CD4-positive, alpha-beta T cell treated with Interleukin-4 for 1 hour (primary cell): Measurements from ENCODE around the gene UBE2N.
"Not testable (repeated sequence)": the region's sequence is repeated elsewhere in the genome, so short reads cannot be mapped to it uniquely, and the experiment has no call there.

Experiments used
- DNase-seq, 2 donors: peaks; one replicate each; pipeline ENCODE4 v3.0.0-alpha.2; 2020 to 2022

The UBE2N gene

DNA sequence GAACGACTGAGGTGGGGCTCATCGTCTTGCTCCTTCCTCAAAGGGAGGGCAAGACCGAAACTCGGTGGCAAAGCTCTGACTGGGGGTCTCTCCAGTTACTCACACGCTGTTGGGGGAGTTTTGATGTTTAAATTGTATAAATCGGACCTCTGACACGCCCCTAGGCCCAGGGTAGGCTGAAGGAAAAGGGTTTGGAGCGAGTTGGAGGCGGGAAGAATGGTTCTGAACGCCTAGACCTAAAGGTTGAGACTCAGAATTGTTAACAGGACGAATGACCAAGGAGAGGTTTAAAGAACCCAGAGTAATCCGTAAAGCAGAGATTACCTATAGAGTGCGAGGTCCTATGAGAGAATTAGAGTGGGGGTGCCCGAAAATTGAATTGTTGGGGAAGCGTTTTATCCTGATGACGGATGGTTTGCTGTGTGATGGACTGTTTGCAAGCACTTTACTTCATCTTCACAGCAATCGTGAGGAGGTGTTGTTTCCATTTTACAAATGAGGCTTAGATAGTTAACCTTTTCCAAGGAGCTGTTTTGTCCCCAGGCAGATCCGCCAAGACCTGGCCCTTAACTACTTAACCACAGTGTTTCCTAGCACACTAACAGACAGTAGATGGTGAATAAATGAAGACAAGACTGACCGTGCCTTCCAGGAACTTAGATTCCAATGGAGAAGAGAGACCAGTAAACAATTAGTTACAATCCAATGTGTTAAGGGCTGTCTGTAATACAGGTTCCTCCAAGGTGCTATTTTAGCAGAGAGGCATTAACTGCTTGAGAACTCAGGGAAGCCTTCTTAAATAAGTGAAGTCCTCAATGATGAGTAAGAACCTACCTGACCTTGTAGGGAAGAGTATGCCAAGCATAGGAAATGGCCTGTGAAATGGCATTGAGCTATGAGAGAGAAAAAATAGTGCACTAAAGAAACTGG, 929 bp upstream of the UBE2N start:
- no peak for DNase-seq

DNA sequence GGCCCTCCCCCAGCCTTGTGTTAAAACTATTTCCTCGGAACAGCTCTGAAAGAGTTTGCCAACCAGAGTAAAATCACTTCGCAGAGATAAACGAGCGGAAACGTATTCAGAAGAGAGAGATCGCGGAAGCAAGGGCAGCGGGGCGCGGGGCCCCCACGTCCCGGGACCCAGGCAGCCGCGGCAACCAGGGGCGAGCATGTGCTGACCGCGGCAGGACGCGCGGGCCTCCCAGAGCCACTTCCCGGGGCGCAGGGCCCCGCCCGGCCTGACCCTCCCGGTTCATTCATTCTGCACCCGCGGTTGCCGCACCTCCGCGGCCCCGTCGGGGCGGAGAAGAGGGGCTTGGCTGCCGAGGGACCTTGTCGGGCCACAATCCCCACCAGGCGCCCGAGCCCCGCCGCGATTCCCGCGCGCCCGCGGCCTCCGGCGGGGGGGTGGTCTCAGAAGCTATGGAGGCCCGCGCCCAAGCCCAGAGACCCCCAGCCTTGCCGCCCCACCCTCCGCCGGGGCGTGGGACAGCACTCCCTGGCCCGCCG, 598 bp downstream of the UBE2N start:
- peak; percentile 38 to 72 for DNase-seq

DNA sequence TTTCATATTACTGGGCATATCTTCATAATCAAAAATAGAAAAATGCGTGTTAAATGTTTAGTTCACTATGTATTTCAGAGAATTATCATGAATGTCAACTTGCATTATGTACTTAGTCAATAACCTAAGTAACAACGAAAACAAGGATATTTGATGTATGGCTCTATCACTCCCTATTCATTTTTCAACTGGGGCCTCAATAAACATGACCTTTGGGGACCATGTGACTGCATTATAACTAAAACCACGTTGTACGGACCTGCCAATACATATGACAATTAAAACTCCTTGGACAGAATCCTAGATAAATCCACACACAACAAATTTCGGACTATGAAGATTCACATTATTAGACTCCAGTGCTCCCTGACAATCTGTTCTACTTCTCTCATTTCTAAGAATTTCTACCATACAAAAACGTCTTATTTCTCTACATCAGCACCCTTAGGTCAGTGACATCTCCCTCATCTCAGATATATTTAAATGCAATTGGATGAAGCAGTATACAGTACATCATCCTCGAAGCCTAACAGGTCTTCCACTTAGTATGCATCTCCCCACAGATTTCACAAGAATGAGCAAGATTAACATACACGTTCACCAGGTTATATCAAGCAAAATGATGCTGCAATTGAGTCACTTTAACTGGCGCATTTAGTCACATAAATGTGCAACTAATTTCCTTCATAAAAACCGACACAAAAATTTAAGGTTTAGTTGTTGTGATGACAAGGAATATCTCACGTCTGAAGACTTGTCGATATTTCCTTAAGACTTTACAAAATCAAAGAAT, 1.5 kb downstream of the UBE2N start:
- DNase-seq: peak in 1 of 2 donors; percentile 33

DNA sequence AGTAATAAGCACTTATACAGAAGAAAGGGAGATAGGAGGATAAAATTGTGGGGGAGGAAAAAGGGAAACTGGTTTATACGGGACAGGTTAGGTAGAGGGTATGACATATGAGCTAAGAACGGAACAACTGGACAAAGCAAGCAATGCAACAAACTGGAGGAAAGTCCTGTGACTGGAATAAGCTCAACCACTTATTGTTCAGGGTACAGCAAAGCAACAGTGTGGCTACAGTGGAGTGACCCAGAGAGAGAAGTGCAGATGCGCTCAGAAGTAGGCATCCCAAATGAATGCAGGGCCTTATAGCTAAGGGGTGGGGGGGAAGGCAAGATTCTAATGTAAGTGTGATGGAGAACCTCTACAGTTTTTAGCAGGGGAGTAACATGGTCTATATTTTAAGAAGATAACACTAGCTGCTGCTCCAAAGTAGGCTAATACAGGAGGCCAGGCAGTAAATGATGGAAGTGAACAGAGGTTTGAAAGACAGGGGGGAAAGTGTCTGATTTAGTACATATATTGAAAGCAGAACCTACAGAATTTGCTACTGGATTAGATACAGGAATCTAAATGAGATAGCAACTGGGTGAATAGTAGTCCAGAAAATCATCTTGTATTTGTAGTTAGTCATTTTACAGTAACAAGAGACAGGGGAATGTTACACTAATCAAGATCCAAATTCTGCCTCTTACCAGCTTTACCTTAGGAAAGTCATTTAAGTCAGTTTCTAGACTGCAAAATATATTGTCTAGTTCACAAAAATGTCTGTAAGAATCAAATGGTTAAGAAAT, 3.3 kb downstream of the UBE2N start:
- no peak for DNase-seq

DNA sequence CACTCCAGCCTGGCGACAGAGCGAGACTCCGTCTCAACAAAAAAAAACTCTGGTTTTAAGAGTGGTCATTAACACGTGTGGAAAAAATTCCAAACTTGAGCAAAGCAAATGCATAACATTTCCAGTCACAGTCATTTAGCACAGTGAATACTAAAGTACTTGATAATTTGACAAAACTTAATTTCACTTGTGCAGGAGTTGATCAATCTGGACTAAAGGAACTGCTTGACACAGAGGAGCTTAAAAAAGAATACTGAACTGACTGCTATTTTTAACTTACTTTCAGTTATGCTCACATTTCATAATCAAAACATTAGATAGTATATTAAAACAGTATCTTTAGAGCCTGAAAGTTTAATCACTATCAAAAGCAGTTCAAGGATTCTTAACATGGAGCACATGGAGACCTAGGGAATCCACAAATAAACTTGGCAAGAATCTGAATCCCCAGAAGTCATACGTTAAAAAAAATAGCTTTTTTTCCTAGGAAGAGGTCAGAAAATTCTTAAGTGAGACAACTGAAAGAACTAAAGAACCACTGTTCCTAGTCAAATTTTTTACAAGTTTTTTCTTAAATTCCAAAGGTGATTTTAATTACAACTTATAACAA, 7.4 kb downstream of the UBE2N start:
- DNase-seq: no peak

DNA sequence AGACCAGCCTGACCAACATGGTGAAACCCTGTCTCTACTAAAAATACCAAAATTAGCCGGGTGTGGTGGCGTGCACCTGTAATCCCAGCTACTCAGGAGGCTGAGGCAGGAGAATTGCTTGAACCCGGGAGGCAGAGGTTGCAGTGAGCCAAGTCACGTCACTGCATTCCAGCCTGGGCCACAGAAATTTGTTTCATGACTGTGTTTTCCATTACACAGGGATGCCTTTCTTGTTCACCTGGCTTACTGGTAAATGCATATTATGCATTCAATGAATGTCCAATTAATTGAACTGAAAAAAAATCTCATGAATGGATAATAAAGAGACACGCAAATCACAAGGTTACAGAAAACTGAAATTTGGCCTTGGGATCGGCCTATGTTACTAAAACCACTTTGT, 9.7 kb downstream of the UBE2N start:
- not testable (repeated sequence) for DNase-seq

DNA sequence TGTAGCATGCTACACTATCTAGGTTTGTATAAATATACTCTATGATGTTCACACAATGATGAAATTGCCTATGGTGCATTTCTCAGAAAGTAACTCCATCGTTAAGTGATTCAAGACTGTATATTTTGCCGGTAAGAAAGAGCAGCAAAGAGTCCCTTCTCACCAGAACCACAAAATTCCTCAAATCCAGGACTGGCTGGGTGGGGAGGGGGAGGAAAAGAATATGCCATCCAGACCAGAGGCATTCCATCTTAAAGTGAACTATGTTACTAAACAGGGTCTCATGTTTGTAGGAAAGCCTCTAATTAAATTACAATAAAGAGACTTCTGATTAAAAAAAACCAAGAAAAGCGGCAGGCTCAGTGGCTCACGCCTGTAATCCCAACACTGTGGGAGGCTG, 11.5 kb downstream of the UBE2N start:
- no peak for DNase-seq

DNA sequence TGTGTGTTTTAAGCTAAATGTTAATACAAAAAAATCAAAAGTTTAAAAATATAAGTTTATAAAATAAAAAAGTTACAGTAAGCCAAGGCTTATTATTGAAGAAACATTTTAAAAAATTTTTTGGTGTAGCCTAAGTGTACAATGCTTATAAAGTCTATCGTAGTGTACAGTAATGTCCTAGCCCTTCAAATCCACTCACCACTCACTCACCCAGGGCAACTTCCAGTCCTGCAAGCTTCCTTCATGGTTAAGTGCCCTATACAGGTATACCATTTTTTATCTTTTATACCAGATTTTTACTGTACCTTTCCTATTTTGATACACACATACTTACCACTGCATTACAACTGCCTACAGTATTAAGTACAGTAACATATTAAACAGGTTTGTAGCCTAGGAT, 11.9 kb downstream of the UBE2N start:
- DNase-seq: no peak

DNA sequence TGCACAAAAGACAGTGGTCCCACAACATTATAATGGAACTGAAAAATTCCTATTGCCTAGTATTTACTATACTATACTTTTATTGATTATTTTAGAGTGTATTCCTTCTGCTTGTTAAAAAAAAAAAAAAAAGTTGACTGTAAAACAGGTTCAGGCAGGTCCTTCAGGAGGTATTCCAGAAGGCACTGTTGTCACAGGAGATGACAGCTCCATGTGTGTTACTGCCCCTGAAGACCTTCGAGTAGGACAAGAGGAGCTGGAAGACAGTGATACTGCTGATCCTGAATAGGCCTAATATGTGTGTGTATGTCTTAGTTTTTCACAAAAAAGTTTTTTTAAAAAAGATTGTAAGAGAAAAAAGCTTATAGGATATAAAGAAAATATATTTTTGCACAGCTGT, 12.3 kb downstream of the UBE2N start:
- DNase-seq: no peak

DNA sequence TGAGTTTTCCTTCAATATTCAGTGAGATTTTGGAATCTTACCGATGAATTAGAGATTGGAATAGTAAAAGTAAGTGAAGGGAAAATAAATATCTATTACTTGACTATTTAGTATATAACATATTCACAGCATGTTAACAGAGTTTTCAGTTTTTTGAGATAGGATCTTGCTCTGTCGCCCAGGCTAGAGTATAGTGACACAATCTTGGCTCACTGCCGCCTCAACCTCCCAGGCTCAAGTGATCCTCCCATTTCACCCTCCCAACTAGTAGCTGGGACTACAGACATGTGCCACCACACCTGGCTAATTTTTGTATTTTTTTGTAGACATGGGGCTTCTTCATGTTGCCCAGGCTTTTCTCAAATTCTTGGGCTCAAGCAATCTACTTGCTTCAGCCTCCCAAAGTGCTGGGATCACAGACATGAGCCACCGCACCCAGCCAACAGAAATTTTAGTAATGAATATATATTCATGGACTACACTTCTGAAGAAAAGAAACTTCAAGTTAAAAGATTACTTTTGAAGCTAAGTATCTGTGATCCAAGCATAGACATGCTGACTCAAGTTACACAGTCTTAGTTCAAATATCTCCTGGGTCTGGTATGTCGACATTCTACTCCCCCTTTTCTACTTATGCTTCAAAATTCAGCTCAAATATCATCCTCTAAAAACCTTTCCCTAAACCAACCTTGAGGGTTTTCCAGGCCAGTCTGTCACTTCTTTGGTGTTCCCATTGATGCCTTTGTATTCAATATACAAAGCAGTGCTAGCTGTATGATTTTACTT, 13.8 kb downstream of the UBE2N start:
- no peak for DNase-seq

DNA sequence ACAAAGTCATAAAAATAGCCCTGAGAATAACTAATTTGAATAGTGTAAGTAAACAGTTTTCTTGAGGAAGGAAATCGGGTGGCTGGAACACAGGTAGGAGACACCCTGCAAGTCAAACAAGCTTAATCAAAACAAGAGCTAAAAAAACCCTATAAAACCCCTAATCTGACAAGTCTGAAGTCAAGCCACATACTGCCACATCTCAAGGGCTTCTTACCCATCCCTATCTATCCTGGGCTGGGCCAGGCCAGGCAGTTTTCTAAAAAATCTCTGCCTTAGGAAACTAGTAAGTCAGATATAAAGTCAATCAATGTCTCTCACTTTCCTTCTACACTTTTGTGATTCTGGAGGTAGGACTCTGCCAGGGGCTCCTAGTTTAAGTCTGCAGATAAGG, 15.3 kb downstream of the UBE2N start:
- DNase-seq: no peak

DNA sequence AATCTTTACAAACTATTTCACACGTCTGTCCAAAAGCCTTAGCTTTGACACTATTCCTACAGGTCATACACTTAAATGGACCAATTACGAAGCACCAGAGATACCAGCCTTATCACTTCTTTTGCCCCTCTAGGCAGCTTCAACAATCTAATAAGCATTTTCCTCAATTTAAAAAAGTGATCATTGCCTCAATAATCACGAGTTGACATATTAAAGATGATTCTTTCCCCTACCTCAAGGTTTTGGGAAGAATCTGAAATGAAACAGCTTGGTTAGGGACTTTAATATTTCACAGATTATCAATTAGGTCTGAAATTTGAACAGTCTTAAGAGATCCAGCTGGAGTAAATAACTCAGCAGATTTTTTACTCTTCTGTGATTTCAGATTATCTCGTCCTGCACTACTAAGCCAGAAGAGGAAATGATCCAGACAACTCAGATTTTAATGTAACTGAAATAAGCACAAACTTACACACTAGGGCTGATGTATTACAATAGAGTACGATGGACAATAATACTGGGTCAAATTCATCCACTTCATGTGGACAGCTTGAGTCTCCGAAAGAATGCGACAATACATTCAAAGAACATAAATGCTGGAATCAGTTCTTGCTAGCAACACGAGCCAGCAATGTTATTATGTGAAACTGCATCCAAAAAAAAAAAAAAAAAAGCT, 15.9 kb downstream of the UBE2N start:
- DNase-seq: no peak

DNA sequence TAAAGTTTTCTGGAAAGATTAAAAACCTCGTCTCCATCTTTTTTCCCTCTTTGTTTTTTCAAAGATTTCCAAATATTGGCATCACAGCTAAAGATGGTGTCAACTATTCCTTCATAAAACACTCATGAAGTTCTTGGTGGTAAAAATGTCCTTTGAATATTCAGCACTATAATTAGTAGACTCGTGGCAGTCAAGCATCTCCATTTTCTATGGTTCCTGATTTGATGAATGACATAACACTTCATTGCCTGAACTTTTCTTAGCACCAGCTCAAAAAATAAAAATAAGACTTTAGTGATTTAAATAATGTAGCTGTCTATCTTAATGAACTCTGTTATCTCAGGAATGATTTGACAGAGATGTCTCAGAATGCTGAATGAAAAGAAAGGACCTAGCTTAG, 19.7 kb downstream of the UBE2N start:
- DNase-seq: no peak

DNA sequence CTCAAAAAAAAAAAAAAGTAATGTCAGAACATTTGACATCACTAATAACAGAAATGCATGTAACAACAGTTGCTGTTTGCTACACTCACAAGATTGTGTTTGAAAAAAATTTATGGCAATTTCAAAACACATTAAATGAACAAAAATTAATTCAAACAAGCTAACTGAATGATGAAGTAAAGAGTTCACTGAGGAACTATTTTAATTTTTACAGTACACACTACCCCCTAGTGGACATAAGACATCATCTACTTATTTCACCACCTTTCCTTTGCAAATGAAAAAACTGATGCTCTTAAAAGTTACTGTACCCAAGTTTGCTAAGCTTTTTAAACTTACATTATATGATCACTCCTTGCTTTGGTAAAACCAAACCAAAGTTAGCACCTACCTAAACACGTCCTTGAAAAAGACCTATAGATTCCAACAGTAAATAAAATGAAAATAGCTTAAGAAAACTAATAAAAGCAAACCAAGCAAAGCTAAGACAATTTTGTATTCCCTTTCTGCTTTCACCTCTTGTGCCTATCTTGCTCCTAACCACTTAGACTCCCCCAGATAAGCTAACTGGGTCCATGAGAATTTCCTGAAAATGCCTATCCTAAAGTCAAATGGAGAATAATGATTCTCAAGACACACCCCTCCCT, 22.2 kb downstream of the UBE2N start:
- peak in 1 of 2 donors; percentile 72 for DNase-seq

DNA sequence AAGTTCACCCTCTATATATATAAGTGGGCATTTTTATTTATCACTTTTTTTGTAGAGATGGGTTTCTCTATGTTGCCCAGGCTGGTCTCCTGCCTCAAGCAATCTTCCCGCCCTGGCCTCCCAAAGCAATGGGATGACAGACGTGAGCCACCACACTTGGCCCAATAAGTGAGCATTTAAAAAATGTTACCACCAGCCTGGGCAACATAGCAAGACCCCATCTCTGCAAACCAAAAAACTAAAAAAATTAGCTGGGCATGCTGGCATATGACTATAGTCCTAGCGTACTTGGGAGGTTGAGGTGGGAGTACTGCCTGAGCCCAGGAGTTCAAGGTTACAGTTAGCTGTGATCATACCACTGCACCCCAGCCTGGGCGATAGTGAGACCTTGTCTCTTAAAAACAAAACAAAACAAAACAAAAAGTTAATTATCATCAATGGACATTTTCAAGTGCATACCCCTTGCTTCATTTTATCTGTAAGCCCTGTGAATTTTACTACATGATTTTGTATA, 23.7 kb downstream of the UBE2N start:
- DNase-seq: no peak

DNA sequence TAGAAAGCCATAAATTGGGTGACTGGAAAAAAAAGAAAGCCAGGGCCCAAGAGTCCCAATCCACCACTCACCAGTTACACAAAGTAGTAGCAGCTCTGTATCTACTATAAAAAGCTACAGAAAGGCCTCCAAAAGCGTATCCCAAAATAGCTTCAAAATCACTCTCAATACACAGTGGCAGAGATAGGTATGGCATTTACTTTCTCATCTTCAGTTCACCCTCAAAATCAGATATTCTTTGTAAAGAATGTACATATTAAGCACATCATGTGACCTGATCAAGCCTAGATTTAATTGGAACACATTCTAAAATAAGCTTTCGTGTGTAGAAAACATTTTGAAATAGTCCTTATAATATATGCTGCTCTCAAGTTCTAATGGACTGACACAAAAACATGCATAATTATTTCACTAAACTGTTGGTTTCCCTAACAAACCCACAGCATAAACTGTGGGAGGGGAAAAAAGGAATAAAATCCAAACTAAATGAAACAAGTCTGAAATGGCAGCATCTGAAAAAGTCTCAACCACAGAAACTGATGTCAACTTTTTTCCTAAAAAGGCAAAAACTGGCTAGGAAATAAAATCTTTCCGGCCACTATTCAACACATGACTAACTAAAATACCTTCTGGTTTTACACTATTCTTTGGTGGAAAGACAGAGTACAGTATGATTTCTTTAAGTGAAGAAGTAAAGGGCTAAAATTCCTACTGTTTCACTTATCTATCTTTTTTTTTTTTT, 25.9 kb downstream of the UBE2N start:
- DNase-seq: no peak

DNA sequence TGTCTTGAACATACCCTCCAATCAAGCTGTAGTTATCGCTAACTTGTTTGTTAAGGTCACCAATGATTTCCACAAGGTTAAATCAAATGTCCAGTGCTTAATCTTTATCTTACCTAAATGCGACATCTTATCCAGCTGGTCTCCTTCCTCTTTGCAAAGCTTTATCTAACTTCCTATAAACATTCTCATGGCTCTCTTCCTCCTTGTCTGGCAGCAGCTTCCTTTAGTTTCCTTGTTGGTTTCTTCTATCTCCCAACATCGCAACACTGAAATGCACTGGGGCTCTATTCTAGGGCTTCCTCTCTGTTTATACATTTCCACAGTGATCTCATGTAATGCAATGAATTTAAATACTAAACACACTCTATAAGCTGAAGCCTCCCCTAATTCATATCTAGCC, 28.7 kb downstream of the UBE2N start:
- no peak for DNase-seq

DNA sequence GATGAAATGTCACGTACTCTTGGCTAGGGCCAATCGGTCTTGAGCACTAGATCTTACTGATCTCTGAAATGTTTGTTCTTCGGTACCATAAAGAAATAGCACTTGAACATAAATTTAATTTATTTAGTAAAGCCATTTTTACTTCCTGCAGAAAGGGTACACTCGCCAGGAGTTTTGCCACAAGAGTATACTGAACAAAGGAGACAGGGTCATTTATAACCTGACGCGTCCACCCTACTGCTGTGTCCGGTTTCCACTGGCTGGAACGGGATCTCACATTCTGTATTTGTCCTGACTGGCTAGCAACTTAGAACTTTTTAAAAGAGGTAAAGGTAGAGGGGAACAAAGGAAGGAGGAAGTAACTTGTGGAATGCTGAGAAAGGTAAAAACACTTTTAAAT, 29.4 kb downstream of the UBE2N start:
- DNase-seq: not testable (repeated sequence)

DNA sequence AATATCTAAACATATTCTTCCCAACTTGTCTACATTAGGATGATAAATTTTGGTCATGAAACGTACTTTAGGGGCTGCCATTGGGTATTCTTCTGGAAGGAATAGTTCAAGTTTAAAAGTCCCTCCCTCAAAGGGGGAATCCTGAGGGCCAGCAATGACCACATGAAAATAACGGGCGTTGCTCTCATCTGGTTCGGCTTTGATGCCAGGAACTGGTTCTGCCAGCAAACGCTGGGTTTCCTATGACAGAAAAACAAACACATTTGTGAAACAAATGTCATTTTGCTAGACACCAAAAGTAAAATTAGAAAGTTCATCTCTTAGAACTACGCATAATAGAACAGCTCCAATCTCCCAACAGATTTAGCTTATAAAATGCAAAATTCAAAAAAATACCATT, 30.7 kb downstream of the UBE2N start:
- DNase-seq: not testable (repeated sequence)
